IPS-11a (cell line): ENCODE results near the gene ZNF74.
A peak's percentile ranks its signal among the peaks of the same experiment; 100 is the strongest.

Experiments
- H3K4me3 ChIP-seq: one replicate; pipeline ENCODE4 v1.5.1; 2013; ENCODE audit warnings: low read depth, low read length, control low read depth

ZNF74 gene

DNA sequence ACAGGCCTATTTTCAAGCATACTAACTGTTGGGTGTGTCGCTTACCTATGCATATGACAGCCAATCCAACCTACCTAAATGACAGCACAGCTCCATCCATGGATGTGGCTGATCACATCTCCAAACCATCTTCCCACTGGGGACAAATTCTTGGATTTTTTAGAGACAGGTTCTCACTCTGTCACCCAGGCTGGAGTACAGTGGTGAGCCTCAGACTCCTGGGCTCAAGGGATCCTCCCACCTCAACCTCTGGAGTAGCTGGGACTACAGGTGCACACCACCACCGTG, 25.7 kb downstream of the ZNF74 start:
- H3K4me3 ChIP-seq = no peak overlapping the region

DNA sequence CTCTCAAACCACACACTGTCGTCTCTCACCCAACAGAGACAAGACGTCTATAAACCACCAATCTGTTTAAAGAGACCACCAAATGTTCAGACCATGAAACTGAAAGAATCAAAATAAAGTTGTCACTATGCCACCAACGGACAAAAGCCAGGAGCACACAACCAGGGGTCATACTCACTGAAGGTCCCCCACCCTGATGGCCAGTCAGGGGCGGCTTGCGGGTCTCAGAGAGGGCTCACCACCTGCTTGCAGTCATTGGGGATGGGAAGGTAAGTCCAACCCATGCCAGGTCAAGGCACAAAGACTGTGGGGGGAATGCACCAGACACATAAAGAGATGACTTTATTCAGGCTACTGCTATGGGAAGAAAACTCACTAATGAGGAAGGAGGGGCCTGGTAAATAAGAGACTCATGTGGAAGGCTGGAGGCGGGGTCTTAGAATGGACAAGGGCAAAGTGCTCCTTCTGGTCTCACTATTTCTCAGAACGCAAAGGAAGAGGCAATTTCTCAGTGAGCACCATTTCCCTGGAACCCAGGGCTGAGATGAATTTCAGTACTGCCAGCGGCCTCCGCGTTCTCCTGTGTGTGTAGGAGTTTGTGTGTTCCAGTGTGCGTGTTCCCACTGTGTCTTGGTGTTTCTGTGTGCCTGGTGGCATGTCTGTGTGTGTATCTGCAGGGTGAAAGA, 26.3 kb downstream of the ZNF74 start:
- H3K4me3 ChIP-seq = no peak overlapping the region

DNA sequence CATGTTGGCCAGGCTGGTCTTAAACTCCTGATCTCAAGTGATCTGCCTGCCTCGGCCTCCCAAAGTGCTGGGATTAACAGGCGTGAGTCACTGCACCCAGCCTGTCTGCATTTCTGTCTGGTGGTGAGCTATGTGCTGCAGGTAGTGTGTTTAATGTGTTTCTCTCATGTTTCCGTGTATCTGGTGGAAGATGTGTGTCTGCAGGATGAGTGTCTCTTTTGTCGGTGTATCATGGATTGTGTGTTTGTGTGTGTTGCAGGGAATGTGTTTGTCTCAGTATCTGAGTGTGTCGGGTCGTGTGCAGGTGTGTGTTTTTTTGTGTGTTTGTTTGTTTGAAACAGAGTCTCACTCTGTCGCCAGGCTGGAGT, 27.5 kb downstream of the ZNF74 start:
- H3K4me3 ChIP-seq = no peak overlapping the region

- H3K4me3 ChIP-seq = no peak overlapping the region
Observed at GRCh38 chr22:20422271-20423007, 28.5 kb downstream of the ZNF74 start.

- no peak overlapping the region for H3K4me3 ChIP-seq
Observed at GRCh38 chr22:20423008-20423905, 29.3 kb downstream of the ZNF74 start.

GRCh38 chr22:20423906-20424551, 30.1 kb downstream of the ZNF74 start:
- no peak overlapping the region for H3K4me3 ChIP-seq

DNA sequence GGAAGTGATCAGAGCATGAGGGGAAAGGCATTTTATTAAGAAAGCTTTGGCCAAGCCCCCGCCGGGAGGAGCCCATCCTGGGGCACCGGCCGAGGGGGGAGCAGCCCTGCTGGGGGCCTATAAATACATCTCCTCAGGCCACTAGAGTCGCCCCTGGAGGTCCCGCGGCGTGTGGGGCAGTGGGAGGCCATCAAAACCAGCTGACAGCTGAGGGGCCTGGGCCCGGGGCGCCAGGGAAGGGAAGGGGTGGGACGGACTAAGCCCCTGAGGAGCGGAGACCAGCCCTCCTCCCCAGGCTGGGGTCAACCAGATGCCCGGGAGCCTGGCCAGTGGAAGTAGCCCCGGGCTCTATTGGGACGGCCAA, 30.6 kb downstream of the ZNF74 start:
- H3K4me3 ChIP-seq = no peak overlapping the region

GRCh38 chr22:20424932-20425565, 31.1 kb downstream of the ZNF74 start:
- no peak overlapping the region for H3K4me3 ChIP-seq

DNA sequence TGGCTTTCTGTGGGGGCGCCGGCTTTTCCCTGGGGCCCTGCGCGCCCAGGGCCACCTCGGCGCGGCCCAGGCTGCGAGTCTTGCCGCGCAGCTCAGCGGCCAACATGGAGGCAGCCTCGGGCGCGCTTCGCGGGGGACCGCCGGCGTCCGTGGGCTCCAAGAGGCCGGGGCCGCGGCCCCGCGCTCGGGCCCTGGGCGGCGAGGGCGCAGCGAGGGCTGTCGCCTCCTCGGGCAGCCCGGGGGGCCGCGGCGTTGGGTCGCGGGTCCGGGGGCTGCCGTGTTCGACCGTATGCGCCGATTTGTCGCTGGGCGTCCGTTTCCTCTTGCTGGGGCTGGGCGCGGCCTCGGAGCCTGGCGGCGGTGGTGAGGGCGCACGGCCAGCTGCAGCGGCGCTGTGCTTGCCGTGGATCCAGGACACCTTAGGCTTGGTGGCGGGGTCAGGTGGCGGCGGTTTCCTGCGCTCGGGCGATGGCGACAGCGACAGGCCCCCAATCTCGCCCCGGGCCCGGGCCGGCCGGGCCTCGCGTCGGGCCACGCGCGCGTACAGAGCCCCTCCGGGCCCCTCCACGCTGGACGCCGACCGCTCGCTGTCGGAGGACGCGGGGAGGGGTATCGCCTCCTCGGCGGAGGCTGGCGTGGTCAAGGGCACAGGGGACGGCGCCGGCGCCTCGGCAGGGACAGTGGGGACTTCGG, 31.8 kb downstream of the ZNF74 start:
- no peak overlapping the region for H3K4me3 ChIP-seq

DNA sequence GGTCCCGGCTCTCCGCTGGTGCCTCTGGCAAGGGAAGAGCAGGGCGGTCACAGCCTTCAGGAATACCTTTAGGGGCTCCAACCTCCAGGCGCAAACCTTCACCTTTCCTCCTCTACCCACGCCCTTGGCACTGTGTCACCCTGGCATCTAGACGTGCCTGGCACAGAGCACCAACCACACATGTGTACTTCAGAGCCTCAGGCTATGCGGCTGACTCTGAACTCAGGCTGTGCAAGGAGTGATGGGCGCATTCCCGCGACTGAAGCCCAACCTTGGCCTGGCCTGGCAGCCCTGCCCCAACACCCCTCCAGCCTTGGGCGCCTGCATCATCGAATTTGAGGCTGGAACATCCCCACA, 32.3 kb downstream of the ZNF74 start:
- H3K4me3 ChIP-seq = no peak overlapping the region

GRCh38 chr22:20427104-20427944, 33.4 kb downstream of the ZNF74 start:
- H3K4me3 ChIP-seq = no peak overlapping the region

DNA sequence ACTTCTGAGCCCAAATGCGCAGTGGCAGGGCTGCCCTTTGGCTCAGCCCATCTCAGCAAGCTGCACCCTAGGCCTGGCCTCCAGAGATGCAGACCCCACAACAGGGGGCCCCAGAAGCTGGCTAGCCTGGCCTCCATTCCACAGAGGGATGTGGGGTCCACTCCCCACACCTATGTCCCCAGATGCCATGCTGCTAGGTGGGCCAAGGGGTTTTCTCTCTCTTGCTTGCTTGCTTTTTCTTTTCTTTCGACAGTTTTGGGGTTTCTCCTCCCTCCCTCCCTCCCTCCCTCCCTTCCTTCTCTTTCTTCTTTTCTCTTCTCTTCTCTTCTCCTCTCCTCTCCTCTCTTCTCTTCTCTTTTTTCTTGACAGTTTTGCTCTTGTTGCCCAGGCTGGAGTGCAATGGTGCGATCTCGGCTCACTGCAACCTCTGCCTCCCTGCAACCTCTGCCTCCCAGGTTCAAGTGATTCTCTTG, 34.0 kb downstream of the ZNF74 start:
- no peak overlapping the region for H3K4me3 ChIP-seq

DNA sequence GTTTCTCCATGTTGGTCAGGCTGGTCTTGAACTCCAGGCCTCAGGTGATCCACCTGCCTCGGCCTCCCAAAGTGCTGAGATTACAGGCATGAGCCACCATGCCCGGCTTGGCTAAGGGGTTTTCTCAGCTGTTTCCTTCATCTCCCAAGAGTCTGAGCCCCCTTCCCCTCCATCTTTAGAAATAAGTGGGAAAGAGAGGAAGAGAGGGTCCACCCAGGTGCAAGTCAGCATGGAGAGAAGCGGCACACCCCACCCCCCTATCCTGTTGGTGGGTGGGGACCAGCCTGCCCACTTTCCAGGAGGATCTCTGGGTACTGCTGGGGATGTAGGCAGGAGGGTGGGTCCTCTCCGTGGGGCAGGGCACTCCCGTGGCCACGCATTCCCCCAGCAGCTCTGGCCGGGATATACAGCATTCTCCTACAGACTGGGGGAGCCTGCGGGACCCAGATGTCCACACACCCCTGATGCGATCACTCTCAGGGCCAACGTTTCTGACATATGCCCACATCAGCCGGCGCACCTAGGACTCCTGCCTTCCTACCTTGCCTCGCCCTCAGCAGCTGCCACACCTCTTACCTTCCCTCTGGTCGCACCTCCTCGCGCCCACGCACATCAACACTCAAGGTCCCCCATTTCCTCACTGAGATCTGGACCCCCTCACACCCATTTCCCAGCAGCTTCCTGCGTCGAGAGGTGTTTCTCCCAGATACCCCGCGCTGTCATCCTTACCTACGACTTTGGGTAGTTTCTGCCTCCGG, 34.7 kb downstream of the ZNF74 start:
- no peak overlapping the region for H3K4me3 ChIP-seq

DNA sequence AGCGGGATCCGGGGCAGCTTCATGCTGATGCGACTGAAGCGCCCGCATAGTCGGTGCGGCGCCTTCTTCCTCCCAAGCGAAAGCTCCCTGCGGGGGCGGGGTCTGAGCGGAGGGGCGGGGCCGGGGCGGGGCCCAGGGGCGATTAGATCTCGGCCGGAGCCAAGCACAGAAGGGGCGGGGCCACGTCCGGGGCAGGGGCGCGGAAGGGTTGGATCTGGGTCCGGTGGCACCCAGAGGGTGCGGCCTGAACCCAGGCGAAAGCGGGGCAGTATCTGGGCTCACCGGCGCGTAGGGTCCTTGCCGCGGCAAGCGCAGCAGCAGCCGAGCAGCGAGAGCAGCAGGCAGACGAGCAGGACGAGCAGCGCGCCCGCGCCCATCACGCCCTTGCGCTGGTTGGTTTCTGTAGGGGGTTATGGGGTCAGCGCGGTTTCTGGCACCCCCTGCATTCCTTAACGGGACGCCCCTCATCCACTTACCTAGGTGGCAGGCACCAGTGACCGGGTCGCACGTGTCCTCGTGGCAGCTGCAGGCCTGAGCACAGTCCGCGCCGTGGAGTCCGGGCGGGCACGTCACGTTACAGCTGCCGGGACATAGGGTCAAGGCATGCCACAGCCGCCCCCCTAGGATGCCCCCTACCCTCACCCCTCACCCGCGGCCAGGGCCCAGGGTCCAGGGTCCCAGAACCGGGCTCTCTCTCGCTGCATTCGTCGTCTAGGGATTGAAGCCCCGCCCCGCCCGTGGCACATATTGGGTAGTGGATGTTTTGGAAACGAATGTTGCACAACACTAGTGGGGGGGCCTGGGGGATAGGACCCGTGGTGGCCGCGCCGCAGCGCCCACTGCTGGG, 35.5 kb downstream of the ZNF74 start:
- H3K4me3 ChIP-seq = no peak overlapping the region

DNA sequence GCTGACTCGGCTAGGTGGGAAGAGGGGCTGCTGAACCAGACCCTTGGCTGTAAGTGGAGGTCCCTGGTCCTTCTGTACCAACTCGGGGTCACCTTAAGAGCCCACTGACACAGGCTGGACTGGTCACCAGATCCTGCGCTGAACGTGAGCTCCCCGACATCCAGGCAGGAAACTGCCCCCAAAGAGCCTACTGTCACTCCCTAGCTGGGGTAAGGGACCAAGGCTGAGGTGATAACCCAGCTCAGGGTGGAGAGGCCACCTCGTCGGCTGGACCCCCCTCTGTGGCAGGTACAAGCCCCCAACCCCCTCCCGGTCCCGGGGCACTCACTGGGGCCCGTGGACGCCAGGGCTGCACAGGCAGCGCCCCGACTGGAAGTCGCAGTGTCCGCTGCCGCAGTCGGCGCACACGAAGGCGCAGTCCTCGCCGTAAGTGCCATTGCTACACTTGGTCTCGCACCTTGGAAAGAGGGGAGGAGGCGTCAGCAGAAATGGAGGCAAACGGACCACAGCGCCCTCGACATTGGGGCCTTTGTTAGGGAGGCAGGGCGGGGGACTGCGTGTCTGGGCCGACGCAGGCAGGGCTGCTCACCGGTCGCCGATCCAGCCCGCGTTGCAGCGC, 36.3 kb downstream of the ZNF74 start:
- peak overlapping the region; percentile 24 for H3K4me3 ChIP-seq

DNA sequence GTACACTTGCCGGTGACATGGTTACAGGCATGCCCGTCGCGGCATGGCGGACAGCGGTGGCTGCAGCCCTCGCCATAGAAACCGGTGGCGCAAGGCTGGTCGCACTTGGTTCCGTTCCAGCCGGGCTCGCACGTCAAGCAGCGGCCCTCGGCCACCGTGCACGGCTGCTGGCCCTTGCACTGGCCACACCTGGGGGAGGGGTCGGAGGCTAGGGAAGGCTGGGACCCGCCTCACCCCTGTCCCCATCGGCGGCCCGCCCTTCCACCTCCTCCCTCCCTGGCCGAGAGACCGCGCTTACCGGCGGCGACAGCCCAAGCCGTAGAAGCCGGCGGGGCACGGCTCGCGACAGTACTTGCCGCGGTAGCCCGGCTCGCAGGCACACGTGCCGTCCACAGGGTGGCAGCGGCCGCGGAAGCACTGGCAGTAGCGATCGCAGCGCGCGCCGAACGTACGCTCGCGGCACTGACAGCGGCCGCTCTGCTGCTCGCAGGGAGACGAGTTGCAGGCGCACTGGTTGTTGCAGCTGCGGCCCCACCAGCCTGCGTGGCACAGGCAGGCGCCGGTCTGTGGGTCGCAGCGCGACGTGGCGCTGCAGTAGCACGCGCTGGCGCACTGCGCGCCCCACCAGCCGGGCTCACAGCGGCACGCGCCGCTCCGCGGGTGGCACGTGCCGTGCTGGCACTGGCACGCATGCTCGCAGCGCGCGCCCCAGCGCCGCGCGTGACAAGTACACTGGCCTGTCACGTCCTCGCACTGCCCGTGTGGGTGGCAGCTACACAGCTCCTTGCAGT, 37.0 kb downstream of the ZNF74 start:
- peak overlapping the region; percentile 24 for H3K4me3 ChIP-seq
